Putamen (tissue), 1 donor: Measurements from ENCODE around the gene CNIH3.
"Not testable (repeated sequence)": the region's sequence is repeated elsewhere in the genome, so short reads cannot be mapped to it uniquely, and the experiment has no call there.

Experiments
- DNase-seq: peaks from one replicate; pipeline ENCODE4 v3.0.0-alpha.2; 2016; ENCODE audit warnings: low spot score

The CNIH3 gene

DNA sequence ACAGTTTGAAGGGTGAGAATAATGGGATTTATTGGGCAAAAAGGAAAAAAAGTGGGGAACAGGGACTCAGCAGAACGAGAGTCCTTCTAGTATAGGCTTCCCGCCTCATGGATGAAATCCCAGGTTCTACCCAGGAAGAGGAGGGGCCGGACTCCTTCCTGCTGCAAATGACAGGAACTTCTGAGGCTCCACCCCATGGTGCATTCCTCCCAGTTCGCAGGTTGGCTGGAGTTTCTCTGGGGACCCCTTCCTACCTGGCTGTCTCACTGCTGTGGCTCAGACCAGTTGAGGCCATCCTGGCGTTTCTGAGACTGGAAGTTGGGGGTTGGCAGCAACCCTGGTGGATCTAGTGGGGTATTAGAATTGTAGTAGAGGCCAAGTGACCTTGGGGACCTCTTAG is 27.5 kb downstream of the CNIH3 start:
- no peak for DNase-seq

GRCh38 chr1:224644553-224645154 is 28.5 kb downstream of the CNIH3 start:
- peak; percentile 33 for DNase-seq

- DNase-seq = no peak
Measured at GRCh38 chr1:224647449-224647848, 31.3 kb downstream of the CNIH3 start.

DNA sequence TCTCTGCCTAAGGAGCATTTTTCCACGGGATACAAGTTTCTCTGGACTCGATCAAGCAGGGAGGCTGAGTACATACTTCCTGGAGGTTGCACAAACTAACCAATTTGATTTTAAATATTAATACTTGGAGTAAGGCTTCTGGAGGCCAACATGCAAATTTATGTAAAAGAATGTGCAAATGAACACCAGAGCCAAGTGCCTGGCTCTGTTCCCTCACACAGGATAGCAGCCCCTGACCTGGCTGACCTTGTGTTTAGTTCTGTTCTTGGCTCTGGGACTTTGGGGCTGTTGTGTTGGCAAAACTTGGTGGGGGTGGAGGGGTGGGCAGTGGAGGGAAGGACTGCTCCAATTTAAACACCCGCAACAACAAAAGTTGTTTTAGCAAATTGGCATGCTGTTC is 34.2 kb downstream of the CNIH3 start:
- no peak for DNase-seq

GRCh38 chr1:224651188-224651587 is 35.1 kb downstream of the CNIH3 start:
- DNase-seq = no peak

- no peak for DNase-seq
Measured at GRCh38 chr1:224656392-224656791, 40.3 kb downstream of the CNIH3 start.

GRCh38 chr1:224660074-224660473 is 44.0 kb downstream of the CNIH3 start:
- DNase-seq = no peak

DNA sequence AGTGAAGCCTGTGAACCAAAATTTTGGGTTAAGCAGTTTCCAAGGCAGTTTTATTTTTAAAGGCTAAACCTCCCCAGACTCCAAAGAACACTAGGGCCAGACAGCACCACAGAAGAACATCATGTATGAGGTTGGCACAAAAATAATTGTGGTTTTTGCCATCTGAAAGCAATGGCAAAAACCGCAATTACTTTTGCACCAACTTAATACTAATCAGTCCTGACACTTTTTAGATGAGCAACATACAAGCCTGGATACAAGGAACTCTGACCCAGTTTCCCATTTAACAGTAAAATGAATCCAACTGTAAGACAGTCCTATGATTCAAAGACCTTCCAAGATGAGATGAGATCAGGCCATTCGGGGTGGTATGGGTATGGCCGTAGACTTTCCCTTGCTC is 46.8 kb downstream of the CNIH3 start:
- DNase-seq = no peak

DNA sequence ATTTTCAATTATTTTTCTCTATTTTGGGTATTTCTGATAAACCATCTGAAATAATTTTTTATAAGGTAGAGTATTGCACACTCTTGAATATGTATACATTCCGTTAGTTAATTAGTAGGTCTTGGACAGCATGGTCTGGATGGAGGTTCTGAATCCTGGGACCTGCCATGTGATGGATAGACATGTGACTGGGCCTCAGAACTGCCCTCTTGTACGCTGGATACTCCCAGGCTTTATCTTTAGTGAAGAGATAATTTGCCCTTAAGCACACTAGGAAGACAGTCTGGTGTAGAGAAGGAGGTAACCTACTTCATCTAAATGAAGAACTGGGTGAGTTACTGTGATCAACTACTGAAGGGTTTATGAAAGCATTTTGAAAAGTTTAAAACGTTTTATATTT is 48.9 kb downstream of the CNIH3 start:
- no peak for DNase-seq

DNA sequence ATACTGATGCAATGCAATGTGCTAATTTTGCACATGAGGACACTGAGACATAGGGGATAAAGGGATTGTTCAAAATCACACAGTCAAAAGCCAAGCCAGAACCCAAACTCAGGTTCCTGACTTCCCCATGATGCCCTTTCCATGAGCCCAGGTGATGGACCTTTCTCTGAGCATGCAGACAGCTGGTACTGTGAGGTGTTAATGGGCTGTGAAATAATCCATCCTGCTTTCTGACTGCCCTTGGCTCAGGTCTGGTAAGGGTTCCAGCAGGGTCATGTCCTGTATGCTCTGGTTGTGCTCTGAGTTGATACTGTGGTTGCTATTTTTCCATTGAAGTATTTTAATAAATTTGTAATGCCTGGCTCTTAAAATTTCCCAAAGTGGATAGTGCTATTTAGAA is 50.0 kb downstream of the CNIH3 start:
- DNase-seq = no peak

GRCh38 chr1:224666913-224667312 is 50.8 kb downstream of the CNIH3 start:
- no peak for DNase-seq

GRCh38 chr1:224668984-224669383 is 52.9 kb downstream of the CNIH3 start:
- DNase-seq = no peak

DNA sequence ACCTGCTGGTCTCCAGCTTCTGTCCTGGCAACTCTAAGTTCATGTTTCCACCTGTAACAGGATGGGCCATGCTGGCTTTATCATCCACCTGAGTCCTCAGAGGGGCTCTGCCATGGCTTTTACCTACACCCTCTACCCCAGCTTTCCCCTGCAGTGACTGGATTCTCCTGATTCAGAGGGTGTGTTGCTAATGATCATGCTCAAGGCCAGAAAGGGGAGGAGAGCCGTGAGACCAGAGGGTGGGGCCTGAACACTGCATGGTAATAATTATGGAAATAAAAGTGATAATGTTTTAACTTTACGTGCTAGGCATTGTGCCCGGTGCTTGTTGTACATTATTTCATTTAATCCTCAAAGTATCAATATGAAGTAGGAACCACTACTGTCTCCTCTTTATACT is 53.3 kb downstream of the CNIH3 start:
- no peak for DNase-seq

DNA sequence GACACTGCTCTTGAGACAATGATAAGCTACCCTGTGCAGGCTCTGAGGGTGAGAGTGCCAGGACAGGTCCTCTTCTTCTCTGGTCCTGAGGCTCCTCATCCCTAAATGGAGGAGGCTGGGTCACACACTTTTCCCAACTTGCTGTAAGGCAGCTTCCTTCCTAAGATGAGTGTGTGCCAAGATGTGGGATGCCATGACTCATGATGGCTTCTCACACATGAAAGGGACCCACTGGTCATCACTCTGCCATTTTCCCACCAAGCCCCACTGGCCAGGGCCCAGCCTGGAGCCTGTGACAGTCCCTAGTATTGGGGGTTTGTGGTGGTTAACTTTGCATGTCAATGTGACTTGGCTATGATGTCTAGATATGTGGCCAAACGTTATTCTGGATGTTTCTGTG is 54.4 kb downstream of the CNIH3 start:
- no peak for DNase-seq

- DNase-seq = no peak
Measured at GRCh38 chr1:224671076-224671475, 55.0 kb downstream of the CNIH3 start.

GRCh38 chr1:224673141-224673540 is 57.0 kb downstream of the CNIH3 start:
- no peak for DNase-seq

GRCh38 chr1:224675590-224675989 is 59.5 kb downstream of the CNIH3 start:
- no peak for DNase-seq

DNA sequence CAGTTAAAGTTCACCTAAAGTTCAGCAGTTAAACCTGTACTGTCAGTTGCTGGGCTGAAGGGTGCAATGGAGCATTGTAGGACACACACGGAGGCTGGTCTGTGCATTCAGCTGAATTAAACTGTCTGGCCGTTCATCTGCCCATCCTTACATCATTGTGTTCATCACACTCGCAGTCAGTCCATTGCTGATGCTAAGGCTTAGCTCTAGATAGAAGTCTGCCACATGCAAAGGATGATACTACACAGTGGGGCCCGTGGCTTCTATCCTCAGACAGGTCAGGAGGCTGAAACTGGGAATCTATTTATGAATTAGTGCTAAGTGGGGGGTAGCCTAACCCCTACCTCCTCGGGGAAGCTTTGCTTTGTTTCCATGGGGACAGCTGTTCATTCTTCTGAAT is 60.4 kb downstream of the CNIH3 start:
- no peak for DNase-seq

DNA sequence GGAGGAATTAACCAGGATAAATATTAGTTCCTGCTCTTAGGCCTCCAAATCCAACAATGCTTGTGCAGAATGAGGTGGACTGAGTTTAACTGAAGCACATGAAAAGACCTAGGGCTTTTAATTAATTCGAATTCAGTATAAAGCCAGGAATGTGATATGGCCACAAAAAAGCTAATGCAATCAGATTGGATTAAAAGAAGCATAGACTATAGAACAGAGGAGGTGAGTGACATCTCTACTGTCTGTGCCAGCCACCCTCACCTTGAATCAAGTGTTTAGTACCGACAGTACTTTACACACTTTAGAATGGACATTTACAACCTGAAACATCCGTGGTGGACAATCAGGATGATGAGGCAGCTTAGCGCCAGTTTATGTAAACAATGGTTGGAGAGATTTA is 62.1 kb downstream of the CNIH3 start:
- no peak for DNase-seq

GRCh38 chr1:224679606-224680005 is 63.5 kb downstream of the CNIH3 start:
- no peak for DNase-seq

DNA sequence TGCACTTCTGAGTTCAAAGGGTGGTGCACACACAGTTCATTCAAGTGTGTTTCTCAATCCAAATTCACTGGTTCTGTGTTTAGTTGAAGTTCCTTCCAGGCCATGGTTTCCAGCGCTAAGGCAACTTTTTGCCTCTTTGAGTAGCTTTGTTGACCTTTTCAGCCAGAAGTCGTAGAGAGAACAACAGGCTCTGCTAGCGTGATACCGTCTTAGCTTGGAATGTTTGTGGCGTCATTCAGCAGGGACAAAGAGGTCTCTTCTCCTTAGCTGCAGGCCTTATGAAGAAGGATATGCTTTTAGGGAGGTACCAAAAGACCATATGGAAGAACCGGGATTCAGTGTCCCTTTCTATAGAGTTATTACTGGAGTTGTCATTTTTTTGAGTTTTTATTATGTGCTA is 65.7 kb downstream of the CNIH3 start:
- DNase-seq = no peak

- DNase-seq = no peak
Measured at GRCh38 chr1:224683936-224684335, 67.8 kb downstream of the CNIH3 start.

DNA sequence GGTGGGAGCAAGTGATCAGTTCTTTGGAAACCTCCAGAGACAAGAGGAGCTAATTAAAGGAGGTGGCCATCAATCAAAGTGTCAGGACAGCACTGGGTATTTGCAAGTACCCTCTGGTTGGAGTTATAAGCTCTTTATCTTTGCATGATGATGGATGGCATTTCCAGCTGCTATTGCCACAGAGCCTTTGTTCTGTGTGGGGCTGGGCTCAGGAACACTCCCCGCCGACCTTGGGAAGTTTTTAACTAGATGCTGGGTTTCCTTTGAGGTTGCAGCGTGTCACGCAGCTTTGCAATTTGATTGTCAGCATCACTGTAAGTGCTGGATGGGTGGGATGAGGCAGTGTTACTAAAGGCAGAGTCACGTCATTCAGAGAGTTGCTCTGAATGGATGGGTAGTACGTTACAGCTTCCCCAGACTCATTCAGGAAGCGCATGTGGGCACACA is 68.9 kb downstream of the CNIH3 start:
- peak; percentile 22 for DNase-seq

DNA sequence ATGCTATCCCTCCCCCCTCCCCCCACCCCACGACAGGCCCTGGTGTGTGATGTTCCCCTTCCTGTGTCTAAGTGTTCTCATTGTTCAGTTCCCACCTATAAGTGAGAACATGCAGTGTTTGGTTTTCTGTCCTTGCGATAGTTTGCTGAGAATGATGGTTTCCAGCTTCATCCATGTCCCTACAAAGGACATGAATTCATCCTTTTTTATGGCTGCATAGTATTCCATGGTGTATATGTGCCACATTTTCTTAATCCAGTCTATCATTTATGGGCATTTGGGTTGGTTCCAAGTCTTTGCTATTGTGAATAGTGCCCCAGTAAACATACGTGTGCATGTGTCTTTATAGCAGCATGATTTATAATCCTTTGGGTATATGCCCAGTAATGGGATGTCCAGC is 70.0 kb downstream of the CNIH3 start:
- not testable (repeated sequence) for DNase-seq

GRCh38 chr1:224687465-224687864 is 71.3 kb downstream of the CNIH3 start:
- no peak for DNase-seq
